ENCODE data around the gene AMN1. TPM values are rescaled to one million over a fixed set of nuclear protein-coding genes. Genes with fewer than 3 reads are reported as not detected.

Gene AMN1
- total RNA-seq, 1 experiment from 2014 or later: 3.9 TPM

DNA sequence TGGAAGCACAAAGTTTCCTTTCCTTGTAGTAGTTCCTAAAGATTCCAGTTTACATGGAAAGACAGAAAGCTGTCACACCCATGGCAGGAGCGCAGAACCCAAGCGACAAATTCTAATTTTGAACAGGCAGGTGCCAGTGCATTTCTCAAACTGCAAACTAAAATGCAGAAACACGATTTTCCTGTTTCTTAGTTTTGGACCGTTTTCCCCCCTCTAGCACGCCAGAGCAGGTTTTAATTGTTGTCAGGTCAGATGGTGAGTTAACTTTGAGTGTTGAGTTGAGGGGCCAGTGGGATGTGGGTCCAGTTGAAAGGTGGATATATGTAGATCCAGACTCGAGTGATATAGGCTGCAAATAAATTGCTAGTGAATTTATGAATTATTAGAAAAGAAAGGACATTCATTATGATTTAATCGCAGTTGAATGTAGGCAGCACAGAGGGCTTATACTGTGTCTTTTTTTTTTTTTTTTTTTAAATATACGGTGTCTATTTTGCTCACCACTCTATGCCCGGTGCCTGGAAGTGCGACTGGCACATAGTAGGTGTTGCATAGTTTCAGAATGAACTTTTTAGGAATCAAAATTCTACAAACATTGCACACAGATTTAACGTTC, 70.2 kb downstream of the AMN1 start:
- no peaks in the 10 kb centered on the region for H3F3A ChIP-seq (ENCODE audit: low read length, unreplicated experiment)
- intact Hi-C loops (cut with micrococcal nuclease): loop anchor here (2.0 to 10.0 kb wide), 5 partner anchors 70 to 1096 kb away; partner anchors contain the start of genes AMN1 and YARS2
- H3K79me2 ChIP-seq (ENCODE audit: low read length): no peaks in the 10 kb centered on the region
- H3K4me2 ChIP-seq (ENCODE audit: low read length): peak overlapping the region; percentile 99
- peak overlapping the region; percentile 72; the same call in 1 of the 2 replicates for H3K27ac ChIP-seq (ENCODE audit: low read length)
- ATAC-seq (no peak), DNase-seq (no peak)
- ChIA-PET POLR2A (ENCODE audit: unreplicated experiment) (no interaction called here), CTCF (no interaction called here)
- H2AFZ ChIP-seq (ENCODE audit: low read length): peak overlapping the region; percentile 100
- no peak for TF ChIP-seq EZH2phosphoT487 (IDR thresholded peaks at IDR 0.05; ENCODE audit: borderline replicate concordance, low read length)
- no peak for TF ChIP-seq CTCF (conservative IDR thresholded peaks at IDR 0.05; ENCODE audit: low read depth, low read length)
- TF ChIP-seq EZH2 (IDR thresholded peaks at IDR 0.05; ENCODE audit: low read length, unreplicated experiment): no peak
- H4K20me1 ChIP-seq (ENCODE audit: low read length): no peaks in the 10 kb centered on the region
- peak overlapping the region; percentile 100 for H3K4me3 ChIP-seq (ENCODE audit: low read length)
- H3K36me3 ChIP-seq (ENCODE audit: low read depth, low read length): no peaks in the 10 kb centered on the region
- BruUV-seq (replicated peaks): no TSS peak
- H3K9me3 ChIP-seq (ENCODE audit: low read length): no peaks in the 10 kb centered on the region
- no peaks in the 10 kb centered on the region for H3K27me3 ChIP-seq (ENCODE audit: low read length)
- H3K4me1 ChIP-seq (ENCODE audit: insufficient read depth, low read length): peaks cover 8% of the 10 kb centered on the region
- no peaks in the 10 kb centered on the region for H3K9me2 ChIP-seq (replicated peaks; ENCODE audit: low read length)
- peak overlapping the region; percentile 84 for H3K9ac ChIP-seq (ENCODE audit: low read length)

- POLR2A ChIA-PET (ENCODE audit: unreplicated experiment): no interaction called here
- H3K9ac ChIP-seq (ENCODE audit: low read length): no peak overlapping the region
- no peak for TF ChIP-seq EZH2phosphoT487 (IDR thresholded peaks at IDR 0.05; ENCODE audit: borderline replicate concordance, low read length)
- TF ChIP-seq EZH2 (IDR thresholded peaks at IDR 0.05; ENCODE audit: low read length, unreplicated experiment): no peak
- TF ChIP-seq CTCF (conservative IDR thresholded peaks at IDR 0.05; ENCODE audit: low read depth, low read length): no peak
- intact Hi-C loops (cut with micrococcal nuclease): loop anchor here (5.0 to 10.0 kb wide), 3 partner anchors 309 to 1099 kb away; partner anchors contain the start of gene YARS2
- BruUV-seq (replicated peaks): no TSS peak
- ATAC-seq (no peak), DNase-seq (no peak)
- no peaks in the 10 kb centered on the region for H3K27me3 ChIP-seq (ENCODE audit: low read length)
- H3K4me2 ChIP-seq (ENCODE audit: low read length): no peak overlapping the region
- no peaks in the 10 kb centered on the region for H4K20me1 ChIP-seq (ENCODE audit: low read length)
- no peak overlapping the region for H2AFZ ChIP-seq (ENCODE audit: low read length)
- H3K27ac ChIP-seq (ENCODE audit: low read length): no peak overlapping the region
- H3F3A ChIP-seq (ENCODE audit: low read length, unreplicated experiment): no peaks in the 10 kb centered on the region
- no peaks in the 10 kb centered on the region for H3K79me2 ChIP-seq (ENCODE audit: low read length)
- no peaks in the 10 kb centered on the region for H3K9me2 ChIP-seq (replicated peaks; ENCODE audit: low read length)
- H3K9me3 ChIP-seq (ENCODE audit: low read length): no peaks in the 10 kb centered on the region
- H3K4me3 ChIP-seq (ENCODE audit: low read length): no peak overlapping the region
- CTCF ChIA-PET: interaction anchor here (0.6 kb wide), 1 partner anchor 130 kb away, joined by 3 read pairs; no protein-coding TSS in a partner anchor
- H3K36me3 ChIP-seq (ENCODE audit: low read depth, low read length): no peaks in the 10 kb centered on the region
- peaks cover 8% of the 10 kb centered on the region for H3K4me1 ChIP-seq (ENCODE audit: insufficient read depth, low read length)
These were observed 73.0 kb downstream of the AMN1 start for GRCh38 chr12:31655792-31656191.

GRCh38 chr12:31655208-31655607, 73.6 kb downstream of the AMN1 start:
- intact Hi-C loops (cut with micrococcal nuclease): loop anchor here (5.0 to 10.0 kb wide), 3 partner anchors 310 to 1100 kb away; partner anchors contain the start of gene YARS2
- TF ChIP-seq CTCF (conservative IDR thresholded peaks at IDR 0.05; ENCODE audit: low read depth, low read length) (no peak), EZH2 (IDR thresholded peaks at IDR 0.05; ENCODE audit: low read length, unreplicated experiment) (no peak), EZH2phosphoT487 (IDR thresholded peaks at IDR 0.05; ENCODE audit: borderline replicate concordance, low read length) (no peak)
- no peak overlapping the region for H2AFZ ChIP-seq (ENCODE audit: low read length)

More at GRCh38 chr12:31655208-31655607, 73.6 kb downstream of the AMN1 start:
- Histone ChIP-seq H3K36me3 (ENCODE audit: low read depth, low read length) (no peaks in the 10 kb centered on the region), H3K9ac (ENCODE audit: low read length) (no peak overlapping the region), H3K9me2 (replicated peaks; ENCODE audit: low read length) (no peaks in the 10 kb centered on the region), H3K4me2 (ENCODE audit: low read length) (no peak overlapping the region), H3K27ac (ENCODE audit: low read length) (no peak overlapping the region), H4K20me1 (ENCODE audit: low read length) (no peaks in the 10 kb centered on the region), H3K79me2 (ENCODE audit: low read length) (no peaks in the 10 kb centered on the region), H3F3A (ENCODE audit: low read length, unreplicated experiment) (no peaks in the 10 kb centered on the region), H3K4me3 (ENCODE audit: low read length) (no peak overlapping the region), H3K27me3 (ENCODE audit: low read length) (no peaks in the 10 kb centered on the region), H3K4me1 (ENCODE audit: insufficient read depth, low read length) (peaks cover 8% of the 10 kb centered on the region), H3K9me3 (ENCODE audit: low read length) (no peaks in the 10 kb centered on the region)
- ChIA-PET POLR2A (ENCODE audit: unreplicated experiment) (no interaction called here), CTCF (no interaction called here)
- ATAC-seq (no peak), DNase-seq (no peak)
- BruUV-seq (replicated peaks): no TSS peak

All from PC-3 (cell line).